Motor neuron (in vitro differentiated cells): ENCODE results near the gene JAM2. TPM values are rescaled to one million over a fixed set of nuclear protein-coding genes. Genes with fewer than 3 reads are reported as not detected.
A peak's percentile ranks its signal among the peaks of the same experiment; 100 is the strongest.
"Not testable (repeated sequence)": the region's sequence is repeated elsewhere in the genome, so short reads cannot be mapped to it uniquely, and the experiment has no call there.

Source experiments
- ATAC-seq, 8 experiments: fragments of 200-7000 bp; cut with Tn5 transposase; replicated peaks in 6 of 8; 2 replicates each; pipeline ENCODE4 v1.8.0; 2021; ENCODE audit warnings: mild to moderate bottlenecking in 8 of 8, moderate library complexity in 8 of 8
- H3K27ac ChIP-seq, 2 donors: fragments of 250-450 bp; sonication (Bioruptor Pico); 2 replicates each; pipeline ENCODE4 v1.9.0; 2021; ENCODE audit warnings: antibody characterized with exemption in 2 of 2, mild to moderate bottlenecking in 2 of 2, moderate library complexity in 1 of 2
- H3K4me1 ChIP-seq, 2 donors: fragments of 250-450 bp; sonication (Bioruptor Pico); replicated peaks in 1 of 2; 2 replicates each; pipeline ENCODE4 v1.6.1; 2021; ENCODE audit warnings: antibody characterized with exemption in 2 of 2, mild to moderate bottlenecking in 2 of 2, moderate library complexity in 1 of 2
- H3K4me3 ChIP-seq, 5 donors: fragments of 250-450 bp; sonication (Bioruptor Pico); 2 replicates each; pipeline ENCODE4 v1.9.0; 2021; ENCODE audit warnings: antibody characterized with exemption in 5 of 5, mild to moderate bottlenecking in 5 of 5, moderate library complexity in 4 of 5
- WGBS, 10 experiments: fragments of 450-650 bp; shearing (Covaris generic); methylation state at CpG; one replicate each; pipeline ENCODE4 v1.0.0; 2022; 5-methylcytosine and 5-hydroxymethylcytosine counted together
- in situ Hi-C, 9 experiments: fragments of 400-800 bp; cut with MboI; loops; one replicate each; pipeline ENCODE4 v1.15.0; 2021; ENCODE audit warnings: low sequenced_read_pairs in 9 of 9, low pct_unique_long_range_greater_than_20kb in 2 of 9; ENCODE audit not compliant: unreplicated experiment in 9 of 9
- total RNA-seq, 8 experiments: library from RNA; unstranded; fragments of 300-600 nt; gene quantifications; 2 replicates each; pipeline versions ENCODE4 v1.2.3 to v1.2.4, GENCODE V29; 2022

JAM2 gene, protein sequence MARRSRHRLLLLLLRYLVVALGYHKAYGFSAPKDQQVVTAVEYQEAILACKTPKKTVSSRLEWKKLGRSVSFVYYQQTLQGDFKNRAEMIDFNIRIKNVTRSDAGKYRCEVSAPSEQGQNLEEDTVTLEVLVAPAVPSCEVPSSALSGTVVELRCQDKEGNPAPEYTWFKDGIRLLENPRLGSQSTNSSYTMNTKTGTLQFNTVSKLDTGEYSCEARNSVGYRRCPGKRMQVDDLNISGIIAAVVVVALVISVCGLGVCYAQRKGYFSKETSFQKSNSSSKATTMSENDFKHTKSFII
- 10 to 100 TPM in 5 of 8 experiments, 1 to 10 TPM in 2, under 1 TPM in 1; 0.51 to 39.7 (median 11.1) TPM for total RNA-seq

DNA sequence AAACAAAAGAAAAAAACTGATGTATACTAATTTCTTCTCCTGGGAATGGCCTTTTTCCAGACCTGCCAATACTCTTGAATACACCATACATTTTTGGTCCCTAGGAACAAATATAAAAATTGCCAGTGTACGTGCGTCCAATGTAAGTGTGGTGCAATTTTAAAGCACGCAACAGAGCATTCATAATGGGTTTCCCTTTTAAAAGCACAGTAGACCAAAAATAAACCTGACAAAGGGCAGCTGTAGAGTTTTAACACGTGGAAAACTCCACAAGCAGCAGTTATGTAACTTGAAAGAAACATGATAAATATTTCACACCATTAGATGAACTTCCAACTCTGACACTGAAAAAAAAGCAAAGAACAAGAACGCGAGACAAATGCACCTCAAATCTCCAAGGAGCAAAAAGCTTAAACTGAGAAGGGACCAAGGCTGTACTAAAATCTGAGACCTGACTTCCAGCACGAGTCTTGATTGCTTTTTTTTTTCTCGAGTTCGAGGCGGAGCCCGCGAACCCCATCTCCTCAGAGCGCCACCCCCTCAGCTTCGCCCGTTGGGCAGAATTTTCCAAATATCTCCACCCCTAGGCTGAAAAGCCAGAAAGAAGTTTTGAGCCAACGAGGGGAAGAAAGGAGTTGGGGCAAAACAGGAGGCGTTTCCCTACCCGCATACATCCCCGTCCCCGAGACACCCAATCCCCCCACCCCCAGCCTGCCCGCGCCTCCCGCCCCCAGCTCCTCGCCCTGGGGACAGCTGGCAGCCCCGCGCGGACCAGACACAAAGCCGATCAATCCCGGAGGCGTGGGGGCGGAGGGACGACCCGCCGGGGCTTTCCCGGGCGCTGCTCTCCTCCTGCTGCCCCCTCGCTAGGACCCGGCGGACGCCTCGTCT lies at the start of gene JAM2:
Gene JAM2 (plus strand): TSS at position 599 of the 891 bp plus-strand sequence. CDS start 564 bp downstream, outside the sequence.
- Histone ChIP-seq H3K4me3 (peak within 1 kb of the TSS; percentile 66 to 87 (median 68)), H3K4me1 (peaks cover 2 to 25% of the 10 kb centered on the region in 2 donors), H3K27ac (peak within 1 kb of the TSS; percentile 85 to 92)
- ATAC-seq: peak; percentile 56 to 81 (median 76)
- 0 to 23% (median 7%) methylated on average over 2 to 16 of the region's 41 CpGs for WGBS, 10 experiments
- in situ Hi-C loops: no loop called here

DNA sequence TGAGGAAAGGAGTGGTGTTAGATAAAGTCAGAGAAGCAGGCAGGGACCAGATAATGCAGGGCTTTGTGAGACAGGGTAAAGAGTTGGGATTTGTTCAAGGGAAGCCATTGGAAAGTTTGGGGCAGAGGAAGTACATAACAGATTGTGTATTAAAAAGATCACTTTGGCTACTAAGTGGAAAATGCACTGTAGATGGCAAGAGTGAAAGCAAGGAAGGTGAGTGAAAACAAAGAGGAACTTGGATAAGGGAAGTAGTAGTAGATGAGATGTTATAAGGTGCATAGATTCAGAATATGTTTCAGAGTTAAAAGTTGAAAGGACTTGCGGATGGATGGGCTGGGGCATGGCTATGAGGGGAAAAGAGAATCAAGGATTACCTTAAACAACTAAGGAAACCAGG lies 49.2 kb upstream of the JAM2 start:
- WGBS, 10 experiments: 50 to 100% (median 100%) methylated on average over 1 of the region's 1 CpG; no CpG with 5 or more reads in 3 of the 10 experiments
- in situ Hi-C loops: no loop called here

GRCh38 chr21:25607151-25608043 lies 31.7 kb upstream of the JAM2 start, which contains the start of gene MRPL39:
Gene MRPL39 (minus strand): TSS chr21:25607481. CDS start chr21:25607475, 6 bp downstream.
- in situ Hi-C loops: loop anchor here in 7 of 9 experiments (5.0 to 25.0 kb wide), 7 partner anchors 97 to 1230 kb away; partner anchors contain the start of genes ADAMTS1 (in 1 of the 7), ATP5PF (in 1 of the 7) and GABPA (in 1 of the 7)
- peak; percentile 94 to 97 (median 94) for ATAC-seq

More for the DNA sequence above, 49.2 kb upstream of the JAM2 start:
- H3K27ac ChIP-seq: no peak overlapping the region
- no peak for ATAC-seq
- no peak overlapping the region for H3K4me3 ChIP-seq
- no peaks in the 10 kb centered on the region for H3K4me1 ChIP-seq

GRCh38 chr21:25608044-25608737 lies 30.9 kb upstream of the JAM2 start:
- WGBS, 10 experiments: 0 to 52% (median 9%) methylated on average over 2 to 13 of the region's 18 CpGs
- peak; percentile 68 to 79 (median 74) for ATAC-seq
- Histone ChIP-seq H3K27ac (no peak overlapping the region), H3K4me3 (peak overlapping the region; percentile 59 to 96 (median 67)), H3K4me1 (peaks cover 10 to 11% of the 10 kb centered on the region in 2 donors)
- in situ Hi-C loops: loop anchor here in 7 of 9 experiments (5.0 to 25.0 kb wide), 7 partner anchors 97 to 1229 kb away; partner anchors contain the start of genes ADAMTS1 (in 1 of the 7), ATP5PF (in 1 of the 7) and GABPA (in 1 of the 7)

More at GRCh38 chr21:25607151-25608043, 31.7 kb upstream of the JAM2 start, which contains the start of gene MRPL39:
- Histone ChIP-seq H3K4me3 (peak within 1 kb of the TSS; percentile 59 to 96 (median 67)), H3K27ac (peak within 1 kb of the TSS; percentile 81 to 85), H3K4me1 (peaks cover 10 to 11% of the 10 kb centered on the region in 2 donors)
- 0 to 5% (median 1%) methylated on average over 4 to 14 of the region's 71 CpGs; no CpG with 5 or more reads in 6 of the 10 experiments for WGBS, 10 experiments

DNA sequence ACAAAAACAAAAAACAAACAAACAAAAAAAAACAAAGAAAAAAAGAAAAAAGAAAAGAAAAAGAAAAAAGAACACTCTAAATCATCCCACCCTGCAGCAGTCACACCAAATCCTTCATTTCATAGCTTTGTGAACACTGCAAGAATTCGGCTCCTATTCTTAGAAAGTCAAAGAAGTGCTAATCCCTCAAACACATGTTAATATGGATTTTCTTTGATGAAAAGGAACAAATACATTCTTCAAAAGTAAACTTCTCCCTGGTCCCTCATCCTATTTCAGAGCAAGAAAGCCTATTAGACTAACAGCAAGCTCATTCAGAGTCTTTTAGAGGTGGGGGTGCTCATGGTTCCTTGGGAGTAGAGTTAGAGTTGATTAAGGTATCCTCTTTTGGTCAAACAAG lies 24.6 kb upstream of the JAM2 start:
- H3K4me1 ChIP-seq: no peaks in the 10 kb centered on the region
- WGBS, 10 experiments: 50 to 93% (median 80%) methylated on average over 1 of the region's 1 CpG; no CpG with 5 or more reads in 2 of the 10 experiments
- in situ Hi-C loops: loop anchor here in 6 of 9 experiments (25.0 kb wide), 5 partner anchors 98 to 1223 kb away; partner anchors contain the start of genes ADAMTS1 (in 1 of the 6), ATP5PF (in 1 of the 6) and GABPA (in 1 of the 6)
- H3K4me3 ChIP-seq: no peak overlapping the region
- ATAC-seq: no peak
- H3K27ac ChIP-seq: no peak overlapping the region

DNA sequence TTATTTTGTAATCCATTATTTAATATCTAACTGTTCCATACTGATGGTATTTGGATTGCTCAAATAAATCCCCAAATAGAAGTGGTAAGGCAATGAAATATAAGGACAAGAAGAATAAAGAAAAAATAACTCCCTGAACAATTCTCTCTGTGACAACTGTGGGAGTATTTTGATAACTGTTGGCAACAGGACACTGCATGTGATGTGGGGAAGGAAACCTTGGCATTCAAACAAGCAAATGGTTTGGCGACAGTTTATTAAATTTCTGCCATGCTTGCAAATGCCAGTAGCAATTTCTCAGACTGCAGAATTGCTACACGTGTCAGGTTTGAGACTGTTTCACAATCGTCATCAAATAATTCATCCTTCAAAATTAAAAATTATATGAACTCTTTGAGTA lies 23.2 kb upstream of the JAM2 start:
- Histone ChIP-seq H3K4me3 (no peak overlapping the region), H3K27ac (no peak overlapping the region), H3K4me1 (no peaks in the 10 kb centered on the region)
- no peak for ATAC-seq
- in situ Hi-C loops: loop anchor here in 6 of 9 experiments (25.0 kb wide), 5 partner anchors 96 to 1221 kb away; partner anchors contain the start of genes ADAMTS1 (in 1 of the 6), ATP5PF (in 1 of the 6) and GABPA (in 1 of the 6)
- WGBS, 10 experiments: 12 to 100% (median 81%) methylated on average over 1 to 3 of the region's 3 CpGs

- no peak overlapping the region for H3K4me3 ChIP-seq
These were observed 19.9 kb upstream of the JAM2 start for GRCh38 chr21:25619198-25619597.

GRCh38 chr21:25624511-25624910 lies 14.5 kb upstream of the JAM2 start:
- WGBS, 10 experiments: 50 to 100% (median 80%) methylated on average over 1 to 4 of the region's 4 CpGs; no CpG with 5 or more reads in 3 of the 10 experiments
- Histone ChIP-seq H3K4me3 (no peak overlapping the region), H3K4me1 (peaks cover 0 to 9% of the 10 kb centered on the region in 2 donors), H3K27ac (no peak overlapping the region)
- in situ Hi-C loops: loop anchor here in 6 of 9 experiments (25.0 kb wide), 5 partner anchors 88 to 1213 kb away; partner anchors contain the start of genes ADAMTS1 (in 1 of the 6), ATP5PF (in 1 of the 6) and GABPA (in 1 of the 6)
- no peak for ATAC-seq

More at GRCh38 chr21:25619198-25619597, 19.9 kb upstream of the JAM2 start:
- Histone ChIP-seq H3K27ac (no peak overlapping the region), H3K4me1 (no peaks in the 10 kb centered on the region)
- in situ Hi-C loops: loop anchor here in 6 of 9 experiments (25.0 kb wide), 5 partner anchors 93 to 1218 kb away; partner anchors contain the start of genes ADAMTS1 (in 1 of the 6), ATP5PF (in 1 of the 6) and GABPA (in 1 of the 6)
- WGBS, 10 experiments: 0 to 80% (median 56%) methylated on average over 1 to 2 of the region's 2 CpGs; no CpG with 5 or more reads in 2 of the 10 experiments
- ATAC-seq: peak in 2 of 8 experiments; percentile 74 to 97

- no peak overlapping the region for H3K4me3 ChIP-seq
- ATAC-seq: no peak
- no peak overlapping the region for H3K27ac ChIP-seq
- WGBS, 10 experiments: 36 to 100% (median 100%) methylated on average over 1 of the region's 1 CpG; no CpG with 5 or more reads in 1 of the 10 experiments
- peaks cover 0 to 9% of the 10 kb centered on the region in 2 donors for H3K4me1 ChIP-seq
- in situ Hi-C loops: no loop called here
These were observed 14.0 kb upstream of the JAM2 start for GRCh38 chr21:25625036-25625435.

GRCh38 chr21:25625776-25626555 lies 13.1 kb upstream of the JAM2 start:
- ATAC-seq, H3K4me3 ChIP-seq, H3K4me1 ChIP-seq, in situ Hi-C loops, H3K27ac ChIP-seq: not testable (repeated sequence)
- WGBS, 10 experiments: 76 to 100% (median 92%) methylated on average over 1 to 10 of the region's 11 CpGs; no CpG with 5 or more reads in 4 of the 10 experiments
